ENCODE measurements around the gene ALCAM.

The ALCAM gene

GRCh38 chr3:105539897-105540296 lies 173.2 kb downstream of the ALCAM start:
- Histone ChIP-seq H3K27me3 (ENCODE audit: insufficient read depth, low read depth) (no peaks in the 10 kb centered on the region), H3K27ac (no peak overlapping the region), H3K4me2 (no peak overlapping the region), H2AFZ (ENCODE audit: low read depth) (no peak overlapping the region), H3K4me1 (ENCODE audit: low read depth, poor library complexity, severe bottlenecking) (no peaks in the 10 kb centered on the region), H3K36me3 (ENCODE audit: insufficient read depth) (no peaks in the 10 kb centered on the region), H3K79me2 (ENCODE audit: insufficient read depth, low read depth) (no peaks in the 10 kb centered on the region), H3K9ac (no peak overlapping the region), H4K20me1 (ENCODE audit: insufficient read depth) (no peaks in the 10 kb centered on the region), H3K4me3 (IDR thresholded peaks at IDR 0.05; ENCODE audit: insufficient read depth, low read depth, low read length) (no peak overlapping the region)
- no peak for TF ChIP-seq CTCF (conservative IDR thresholded peaks at IDR 0.05; ENCODE audit: low read depth, low read length)

GRCh38 chr3:105542282-105543019 lies 175.7 kb downstream of the ALCAM start:
- no peak for TF ChIP-seq CTCF (conservative IDR thresholded peaks at IDR 0.05; ENCODE audit: low read depth, low read length)

GRCh38 chr3:105545051-105545450 lies 178.3 kb downstream of the ALCAM start:
- Histone ChIP-seq H3K27ac (no peak overlapping the region), H4K20me1 (ENCODE audit: insufficient read depth) (no peaks in the 10 kb centered on the region), H3K9ac (no peak overlapping the region), H3K36me3 (ENCODE audit: insufficient read depth) (no peaks in the 10 kb centered on the region), H3K4me1 (ENCODE audit: low read depth, poor library complexity, severe bottlenecking) (no peaks in the 10 kb centered on the region), H3K27me3 (ENCODE audit: insufficient read depth, low read depth) (no peaks in the 10 kb centered on the region), H3K4me3 (IDR thresholded peaks at IDR 0.05; ENCODE audit: insufficient read depth, low read depth, low read length) (no peak overlapping the region), H2AFZ (ENCODE audit: low read depth) (no peak overlapping the region), H3K4me2 (no peak overlapping the region), H3K79me2 (ENCODE audit: insufficient read depth, low read depth) (no peaks in the 10 kb centered on the region)
- no peak for TF ChIP-seq CTCF (conservative IDR thresholded peaks at IDR 0.05; ENCODE audit: low read depth, low read length)

More at GRCh38 chr3:105542282-105543019, 175.7 kb downstream of the ALCAM start:
- Histone ChIP-seq H3K4me3 (IDR thresholded peaks at IDR 0.05; ENCODE audit: insufficient read depth, low read depth, low read length) (no peak overlapping the region), H3K4me1 (ENCODE audit: low read depth, poor library complexity, severe bottlenecking) (no peaks in the 10 kb centered on the region), H3K9ac (no peak overlapping the region), H2AFZ (ENCODE audit: low read depth) (no peak overlapping the region), H3K4me2 (no peak overlapping the region), H4K20me1 (ENCODE audit: insufficient read depth) (no peaks in the 10 kb centered on the region), H3K79me2 (ENCODE audit: insufficient read depth, low read depth) (no peaks in the 10 kb centered on the region), H3K27ac (no peak overlapping the region), H3K36me3 (ENCODE audit: insufficient read depth) (no peaks in the 10 kb centered on the region), H3K27me3 (ENCODE audit: insufficient read depth, low read depth) (no peaks in the 10 kb centered on the region)

- no peaks in the 10 kb centered on the region for H3K36me3 ChIP-seq (ENCODE audit: insufficient read depth)
- H4K20me1 ChIP-seq (ENCODE audit: insufficient read depth): no peaks in the 10 kb centered on the region
- no peaks in the 10 kb centered on the region for H3K79me2 ChIP-seq (ENCODE audit: insufficient read depth, low read depth)
- no peaks in the 10 kb centered on the region for H3K27me3 ChIP-seq (ENCODE audit: insufficient read depth, low read depth)
- no peak overlapping the region for H3K4me2 ChIP-seq
- TF ChIP-seq CTCF (conservative IDR thresholded peaks at IDR 0.05; ENCODE audit: low read depth, low read length): no peak
- no peaks in the 10 kb centered on the region for H3K4me1 ChIP-seq (ENCODE audit: low read depth, poor library complexity, severe bottlenecking)
- H3K27ac ChIP-seq: no peak overlapping the region
- no peak overlapping the region for H3K4me3 ChIP-seq (IDR thresholded peaks at IDR 0.05; ENCODE audit: insufficient read depth, low read depth, low read length)
- no peak overlapping the region for H3K9ac ChIP-seq
- no peak overlapping the region for H2AFZ ChIP-seq (ENCODE audit: low read depth)
Measured at GRCh38 chr3:105553851-105554250, 187.1 kb downstream of the ALCAM start.

Measured in KMS-11 (cell line).